K562 (cell line): ENCODE data around the gene SMYD1. TPM values are rescaled to one million over a fixed set of nuclear protein-coding genes. Genes with fewer than 3 reads are reported as not detected.
A peak's percentile ranks its signal among the peaks of the same experiment; 100 is the strongest.

Source experiments
- ATAC-seq: fragments of 200-7000 bp; cut with Tn5 transposase; 3 replicates; pipeline ENCODE4 v1.9.1; 2020; ENCODE audit warnings: moderate library complexity
- BruUV-seq: library from RNA; stranded (reverse); fragments of 400-500 nt; replicated peaks from 2 replicates; lab custom pipeline; 2021; lab: Mats Ljungman, UMichigan
- CTCF ChIA-PET: fragments of 300-600 bp; formaldehyde crosslinking; extraction: SDS; loops from one replicate; lab custom pipeline; 2021; ENCODE audit warnings: low intra/inter-chr PET ratio; lab: Yijun Ruan, JAX
- POLR2A ChIA-PET: fragments of 300-600, 350-650 bp; sonication (Branson Sonifier 250); formaldehyde crosslinking; extraction: SDS; loops from one replicate; lab custom pipeline; 2021; ENCODE audit warnings: antibody characterized with exemption, inconsistent platforms; lab: Yijun Ruan, JAX
- DNase-seq, 4 experiments: peaks; one replicate each; pipeline versions ENCODE4 v3.0.0 to v3.0.0-alpha.2; 2011 to 2018; ENCODE audit warnings: low spot score in 3 of 4, mixed read lengths in 3 of 4; ENCODE audit errors: extremely low read depth in 1 of 4
- FAIRE-seq: peaks from 2 replicates; lab custom pipeline; 2011; peaks lifted over from hg19 to GRCh38; lab: Jason Lieb, UNC
- H2AFZ ChIP-seq: 2 replicates; pipeline ENCODE4 v1.6.0; 2011; ENCODE audit warnings: low read depth, low read length, control low read depth, inconsistent platforms
- H3K27ac ChIP-seq: fragments of 200-600 bp; 3 replicates; pipeline ENCODE4 v1.8.0; 2011; ENCODE audit warnings: low read depth, mild to moderate bottlenecking, control low read depth, inconsistent platforms, low read length, moderate library complexity, mixed read lengths; ENCODE audit errors: extremely low read depth
- H3K27me3 ChIP-seq, 2 experiments: fragments of 300-600 bp in 1 of 2; 2 replicates in 1 of 2; 3 replicates in 1 of 2; pipeline versions ENCODE4 v1.6.0 to v1.8.0; 2011; ENCODE audit warnings: inconsistent platforms in 2 of 2, low read length in 2 of 2, mild to moderate bottlenecking in 1 of 2, mixed read lengths in 1 of 2, moderate library complexity in 1 of 2; ENCODE audit not compliant: control insufficient read depth in 2 of 2, insufficient read depth in 2 of 2
- H3K36me3 ChIP-seq: fragments of 300-600 bp; 3 replicates; pipeline ENCODE4 v1.8.0; 2011; ENCODE audit warnings: mild to moderate bottlenecking, low read length, inconsistent platforms; ENCODE audit not compliant: control insufficient read depth, insufficient read depth
- H3K4me1 ChIP-seq, 2 experiments: fragments of 200-600 bp in 1 of 2; replicated peaks in 1 of 2; 2 replicates in 1 of 2; 3 replicates in 1 of 2; pipeline versions ENCODE4 v1.5.1 to v1.8.0; 2011; ENCODE audit warnings: inconsistent platforms in 2 of 2, low read length in 2 of 2, mild to moderate bottlenecking in 1 of 2, mixed read lengths in 1 of 2, moderate library complexity in 1 of 2; ENCODE audit not compliant: control insufficient read depth in 2 of 2, insufficient read depth in 2 of 2
- H3K4me2 ChIP-seq: 2 replicates; pipeline ENCODE4 v1.6.1; 2011; ENCODE audit warnings: low read length, control low read depth, inconsistent platforms, mixed read lengths; ENCODE audit not compliant: insufficient read depth
- H3K4me3 ChIP-seq: fragments of 200-600 bp; sonication (generic), shearing (Covaris generic); 2 replicates; pipeline ENCODE4 v1.5.1; 2016; ENCODE audit warnings: control low read depth, inconsistent platforms
- H3K79me2 ChIP-seq: fragments of 200-600 bp; 3 replicates; pipeline ENCODE4 v1.8.0; 2011; ENCODE audit warnings: low read length, inconsistent platforms; ENCODE audit not compliant: control insufficient read depth, insufficient read depth
- H3K9ac ChIP-seq, 2 experiments: 2 replicates each; pipeline versions ENCODE4 v1.6.0 to v1.6.1; 2011; ENCODE audit warnings: low read depth in 2 of 2, low read length in 2 of 2, control low read depth in 1 of 2, inconsistent platforms in 1 of 2, mild to moderate bottlenecking in 1 of 2, mixed read lengths in 1 of 2; ENCODE audit not compliant: insufficient read depth in 1 of 2
- H3K9me1 ChIP-seq: one replicate; pipeline ENCODE4 v1.6.0; 2011; ENCODE audit warnings: inconsistent platforms, mild to moderate bottlenecking, low read length, moderate library complexity; ENCODE audit not compliant: control insufficient read depth, insufficient read depth
- H3K9me3 ChIP-seq: replicated peaks from 2 replicates; pipeline ENCODE4 v1.5.1; 2011; ENCODE audit warnings: low read depth, low read length, inconsistent platforms; ENCODE audit not compliant: control insufficient read depth, insufficient read depth
- H4K20me1 ChIP-seq: replicated peaks from 2 replicates; pipeline ENCODE4 v1.6.1; 2011; ENCODE audit warnings: low read length, inconsistent platforms, mixed read lengths; ENCODE audit not compliant: control insufficient read depth, insufficient read depth
- ARHGAP35 ChIP-seq: fragments of 450-650 bp; IDR thresholded peaks from 2 replicates; pipeline ENCODE4 v1.6.1; 2018; ENCODE audit not compliant: partially characterized antibody
- ASH1L ChIP-seq: fragments of 450-650 bp; IDR thresholded peaks from 2 replicates; pipeline ENCODE4 v1.6.1; 2018; ENCODE audit warnings: borderline replicate concordance, mild to moderate bottlenecking, low read depth; ENCODE audit not compliant: partially characterized antibody
- CBX8 ChIP-seq: fragments of 200-600 bp; sonication (generic); IDR thresholded peaks from 2 replicates; pipeline ENCODE4 v1.6.1; 2012; ENCODE audit warnings: borderline replicate concordance, mixed run types, low read depth, mild to moderate bottlenecking, moderate library complexity, mixed read lengths, low read length, control low read depth, inconsistent platforms; ENCODE audit not compliant: poor library complexity, severe bottlenecking; ENCODE audit errors: extremely low read depth
- JUNB ChIP-seq: fragments of 450-650 bp; formaldehyde crosslinking; conservative IDR thresholded peaks from 2 replicates; pipeline ENCODE4 v1.4.0; 2020; ENCODE audit warnings: mild to moderate bottlenecking
- KDM1A ChIP-seq, 2 experiments: fragments of 450-650 bp; IDR thresholded peaks; 2 replicates each; pipeline ENCODE4 v1.6.1; 2016; ENCODE audit warnings: mild to moderate bottlenecking in 2 of 2
- MCM7 ChIP-seq, 2 experiments: fragments of 450-650 bp; IDR thresholded peaks; 2 replicates each; pipeline ENCODE4 v1.6.1; 2016 to 2018
- NCOA1 ChIP-seq: fragments of 450-650 bp; IDR thresholded peaks from 2 replicates; pipeline ENCODE4 v1.6.1; 2016; ENCODE audit warnings: low read depth
- POLR2A ChIP-seq: fragments of 450-650 bp; conservative IDR thresholded peaks from 2 replicates; pipeline ENCODE4 v1.6.1; 2016
- RBBP5 ChIP-seq: fragments of 200-600 bp; sonication (generic); IDR thresholded peaks from 2 replicates; pipeline ENCODE4 v1.6.1; 2012; ENCODE audit warnings: borderline replicate concordance, mild to moderate bottlenecking, low read length, control low read depth, inconsistent platforms; ENCODE audit not compliant: insufficient read depth, poor library complexity, severe bottlenecking
- XRCC3 ChIP-seq: fragments of 450-650 bp; IDR thresholded peaks from 2 replicates; pipeline ENCODE4 v1.6.1; 2017; ENCODE audit warnings: mild to moderate bottlenecking, moderate library complexity
- XRCC4 ChIP-seq: IDR thresholded peaks from one replicate; pipeline ENCODE4 v1.6.1; 2011; ENCODE audit not compliant: insufficient read depth, insufficient read length; ENCODE audit errors: extremely low read depth
- WGBS: fragments of 100-300 bp; shearing (Covaris generic); methylation state at CpG from one replicate; pipeline ENCODE4 v1.1.6; 2016; ENCODE audit warnings: low coverage, mixed read lengths; ENCODE audit not compliant: insufficient coverage; ENCODE audit errors: missing lambda C conversion rate; 5-methylcytosine and 5-hydroxymethylcytosine counted together
- in situ Hi-C: fragments of 300-500 bp; cut with MboI; formaldehyde crosslinking; loops from 4 replicates; pipeline ENCODE4 v1.15.0; 2018; ENCODE audit warnings: inconsistent platforms, mixed read lengths
- intact Hi-C: fragments of 100-400 bp; cut with micrococcal nuclease; formaldehyde crosslinking; loops from 2 replicates; pipeline ENCODE4 v1.14.2; 2022
- polyA plus RNA-seq, 8 experiments: library from polyadenylated mRNA; depleted of rRNA in 4 of 8; stranded (reverse) in 5 of 8; unstranded in 3 of 8; fragments of >200 nt; fragmentation: Nextera tagmentation in 2 of 8; fragmentation: Illumina TruSeq in 1 of 8; extraction: Ambion mirVana in 2 of 8; extraction: Trizol in 1 of 8; gene quantifications; 2 replicates each; pipeline versions ENCODE4 v1.2.1 to v1.2.3, GENCODE V29; 2011 to 2014; ENCODE audit warnings: inconsistent platforms in 1 of 8, missing spikeins in 1 of 8
- total RNA-seq, 7 experiments: library from RNA; depleted of rRNA in 6 of 7; stranded (reverse); fragments of >200 nt in 6 of 7; fragmentation: Illumina TruSeq in 2 of 7; extraction: Trizol in 2 of 7; gene quantifications; 2 replicates each; pipeline versions ENCODE4 v1.2.1 to v1.2.3, GENCODE V29; 2011 to 2021; ENCODE audit warnings: low replicate concordance in 1 of 7
- TF ChIP-seq, protein P1 (sequence below): fragments of 450-650 bp; IDR thresholded peaks from one replicate; pipeline ENCODE4 v1.6.1; 2018; ENCODE audit warnings: mild to moderate bottlenecking, moderate library complexity; ENCODE audit not compliant: partially characterized antibody

Gene SMYD1
- total and polyA plus RNA-seq, 9 of the 15 experiments (the other 6 are each of a cell fraction or from before 2014, with no cell fraction given) = not detected

DNA sequence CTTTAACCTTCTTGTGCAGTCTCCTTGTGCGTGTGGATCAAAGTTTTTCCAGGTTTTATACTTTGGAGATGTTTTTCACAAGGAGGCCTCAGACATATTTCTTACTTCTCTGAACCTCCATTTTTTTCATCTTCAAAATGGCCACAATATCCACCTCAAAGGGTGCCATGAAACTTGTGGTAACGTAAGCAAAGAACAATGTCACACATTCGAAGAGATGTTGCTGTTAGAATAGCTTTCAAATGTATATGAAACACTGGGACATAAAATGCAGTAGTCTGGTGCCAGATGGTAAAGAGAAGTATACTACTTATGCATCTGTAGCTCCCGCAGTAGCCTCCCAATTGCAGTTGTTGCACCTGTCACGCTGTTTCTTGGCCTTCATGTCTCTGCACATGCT lies 9.4 kb upstream of the SMYD1 start:
- no peaks in the 10 kb centered on the region for H3K9me1 ChIP-seq
- no peaks in the 10 kb centered on the region for H3K36me3 ChIP-seq
- intact Hi-C loops = no loop called here
- 0 out of 2 replicates have a peak, but pooled peaks cover 7% of the 10 kb centered on the region for H4K20me1 ChIP-seq
- peaks cover 37 to 60% of the 10 kb centered on the region in 2 experiments for H3K4me1 ChIP-seq
- BruUV-seq = no TSS peak
- no peaks in the 10 kb centered on the region for H3K27me3 ChIP-seq
- H3K9ac ChIP-seq = no peak overlapping the region; a peak in 1 of 4 replicates
- ATAC-seq (no peak), FAIRE-seq (no peak), DNase-seq (no peak)
- H2AFZ ChIP-seq = peak overlapping the region; percentile 74
- no peaks in the 10 kb centered on the region for H3K9me3 ChIP-seq
- H3K4me3 ChIP-seq = no peak overlapping the region
- TF ChIP-seq KDM1A (IDR thresholded peaks at IDR 0.05) (no peak), MCM7 (IDR thresholded peaks at IDR 0.05) (no peak), NCOA1 (no peak), ARHGAP35 (no peak), CBX8 (no peak), XRCC4 (no peak), JUNB (CRISPR knock-in tag) (no peak), XRCC3 (no peak), POLR2A (no peak), ASH1L (no peak), RBBP5 (no peak)
- TF ChIP-seq, protein P1, sequence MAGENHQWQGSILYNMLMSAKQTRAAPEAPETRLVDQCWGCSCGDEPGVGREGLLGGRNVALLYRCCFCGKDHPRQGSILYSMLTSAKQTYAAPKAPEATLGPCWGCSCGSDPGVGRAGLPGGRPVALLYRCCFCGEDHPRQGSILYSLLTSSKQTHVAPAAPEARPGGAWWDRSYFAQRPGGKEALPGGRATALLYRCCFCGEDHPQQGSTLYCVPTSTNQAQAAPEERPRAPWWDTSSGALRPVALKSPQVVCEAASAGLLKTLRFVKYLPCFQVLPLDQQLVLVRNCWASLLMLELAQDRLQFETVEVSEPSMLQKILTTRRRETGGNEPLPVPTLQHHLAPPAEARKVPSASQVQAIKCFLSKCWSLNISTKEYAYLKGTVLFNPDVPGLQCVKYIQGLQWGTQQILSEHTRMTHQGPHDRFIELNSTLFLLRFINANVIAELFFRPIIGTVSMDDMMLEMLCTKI = no peak
- H3K4me2 ChIP-seq = no peak overlapping the region; the same call in 1 of the 2 replicates
- ChIA-PET POLR2A (no interaction called here), CTCF (no interaction called here)
- peaks cover 30% of the 10 kb centered on the region for H3K79me2 ChIP-seq
- in situ Hi-C loops = loop anchor here (5.0 kb wide), 1 partner anchor 99 kb away; no protein-coding TSS in a partner anchor
- WGBS = 62% methylated on average over 5 of the region's 5 CpGs
- H3K27ac ChIP-seq = peak overlapping the region; percentile 95
